PC-3 (cell line): ENCODE results near the gene ARHGAP28. TPM values are rescaled to one million over a fixed set of nuclear protein-coding genes. Genes with fewer than 3 reads are reported as not detected.

Experiments
- ATAC-seq: fragments of 200-7000 bp; cut with Tn5 transposase; 2 replicates; pipeline ENCODE4 v1.9.1; 2020; ENCODE audit warnings: mild to moderate bottlenecking, moderate library complexity
- BruUV-seq: library from RNA; stranded (reverse); fragments of 400-500 nt; replicated peaks from 2 replicates; lab custom pipeline; 2021; lab: Mats Ljungman, UMichigan
- CTCF ChIA-PET: fragments of 300-600 bp; sonication (Branson Sonifier 250); formaldehyde crosslinking; loops from one replicate; lab custom pipeline; 2022; ENCODE audit warnings: antibody characterized with exemption; lab: Charles Lee
- POLR2A ChIA-PET: fragments of 300-600 bp; sonication (Branson Sonifier 250); formaldehyde crosslinking; loops from one replicate; lab custom pipeline; 2022; ENCODE audit warnings: antibody characterized with exemption; ENCODE audit not compliant: unreplicated experiment; lab: Charles Lee
- DNase-seq: peaks from one replicate; pipeline ENCODE4 v3.0.0-alpha.2; 2015
- H2AFZ ChIP-seq: fragments of 300-600 bp; sonication (generic); 2 replicates; pipeline ENCODE4 v1.6.0; 2016; ENCODE audit warnings: antibody characterized with exemption, low read length
- H3F3A ChIP-seq: fragments of 300-600 bp; sonication (generic); one replicate; pipeline ENCODE4 v1.6.0; 2017; ENCODE audit warnings: antibody characterized with exemption, low read length, control low read depth, mild to moderate bottlenecking; ENCODE audit not compliant: unreplicated experiment
- H3K27ac ChIP-seq: fragments of 300-600 bp; sonication (generic); 2 replicates; pipeline ENCODE4 v1.5.1; 2016; ENCODE audit warnings: mild to moderate bottlenecking, low read length
- H3K27me3 ChIP-seq: fragments of 300-600 bp; sonication (generic); 2 replicates; pipeline ENCODE4 v1.6.1; 2016; ENCODE audit warnings: low read length, mixed read lengths
- H3K36me3 ChIP-seq: fragments of 300-600 bp; sonication (generic); 2 replicates; pipeline ENCODE4 v1.6.1; 2016; ENCODE audit warnings: low read depth, mixed run types, low read length, mixed read lengths
- H3K4me1 ChIP-seq: fragments of 300-600 bp; sonication (generic); 2 replicates; pipeline ENCODE4 v1.5.1; 2016; ENCODE audit warnings: low read length; ENCODE audit not compliant: insufficient read depth
- H3K4me2 ChIP-seq: fragments of 300-600 bp; sonication (generic); 2 replicates; pipeline ENCODE4 v1.6.0; 2016; ENCODE audit warnings: low read length
- H3K4me3 ChIP-seq: fragments of 300-600 bp; sonication (generic); 2 replicates; pipeline ENCODE4 v1.5.1; 2016; ENCODE audit warnings: mild to moderate bottlenecking, low read length, mixed read lengths
- H3K79me2 ChIP-seq: fragments of 300-600 bp; sonication (generic); 2 replicates; pipeline ENCODE4 v1.6.1; 2017; ENCODE audit warnings: low read length, mixed read lengths
- H3K9ac ChIP-seq: fragments of 300-600 bp; sonication (generic); 2 replicates; pipeline ENCODE4 v1.6.0; 2016; ENCODE audit warnings: mild to moderate bottlenecking, low read length
- H3K9me2 ChIP-seq: fragments of 300-600 bp; sonication (generic); replicated peaks from 2 replicates; pipeline ENCODE4 v1.6.1; 2016; ENCODE audit warnings: mixed run types, low read length, mixed read lengths
- H3K9me3 ChIP-seq: fragments of 300-600 bp; sonication (generic); 2 replicates; pipeline ENCODE4 v1.6.1; 2016; ENCODE audit warnings: low read length, mixed read lengths
- H4K20me1 ChIP-seq: fragments of 300-600 bp; sonication (generic); 2 replicates; pipeline ENCODE4 v1.6.1; 2016; ENCODE audit warnings: low read length, mixed read lengths
- CTCF ChIP-seq: fragments of 300-600 bp; sonication (generic); conservative IDR thresholded peaks from 2 replicates; pipeline ENCODE4 v1.5.1; 2017; ENCODE audit warnings: antibody characterized with exemption, low read depth, mild to moderate bottlenecking, low read length
- EZH2 ChIP-seq: fragments of 300-600 bp; sonication (generic); IDR thresholded peaks from one replicate; pipeline ENCODE4 v1.6.1; 2017; ENCODE audit warnings: antibody characterized with exemption, mild to moderate bottlenecking, low read length; ENCODE audit not compliant: unreplicated experiment
- EZH2phosphoT487 ChIP-seq: fragments of 300-600 bp; sonication (generic); IDR thresholded peaks from 2 replicates; pipeline ENCODE4 v1.6.1; 2018; ENCODE audit warnings: mild to moderate bottlenecking, antibody characterized with exemption, low read length, borderline replicate concordance
- intact Hi-C: fragments of 100-400 bp; cut with micrococcal nuclease; formaldehyde crosslinking; loops from 2 replicates; pipeline ENCODE4 v1.9.0; 2023
- total RNA-seq: library from RNA; depleted of rRNA; stranded (reverse); fragments of >200 nt; gene quantifications from 2 replicates; pipeline ENCODE4 v1.2.3, GENCODE V29; 2014

ARHGAP28 gene
- total RNA-seq, 1 experiment from 2014 or later, result 10.0 TPM

DNA sequence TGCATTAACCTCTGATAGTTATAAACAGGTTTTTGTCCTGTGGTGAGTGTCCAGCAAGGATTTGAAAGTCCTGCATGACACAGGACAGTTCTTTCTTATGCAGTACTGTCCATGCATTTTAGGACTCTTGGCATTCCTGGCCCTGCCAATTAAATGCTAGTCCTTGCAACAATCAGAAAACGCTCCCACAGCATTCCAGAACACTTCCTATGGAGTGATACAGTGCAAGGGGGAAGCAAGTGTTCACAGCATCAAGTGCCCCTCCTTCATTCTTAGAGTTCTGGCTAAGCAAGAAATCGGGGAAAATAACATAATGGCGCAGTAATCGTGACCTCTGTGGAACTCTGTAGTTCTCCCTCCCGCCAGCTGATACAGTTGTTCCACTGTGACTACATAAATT, 62.9 kb downstream of the ARHGAP28 start:
- H3K9me2 ChIP-seq, result no peaks in the 10 kb centered on the region

GRCh38 chr18:6793455-6793854, 63.9 kb downstream of the ARHGAP28 start:
- no TSS peak for BruUV-seq
- Histone ChIP-seq H3K4me2 (no peak overlapping the region), H3K27me3 (no peaks in the 10 kb centered on the region), H3K27ac (no peak overlapping the region), H3F3A (no peaks in the 10 kb centered on the region), H2AFZ (no peak overlapping the region), H3K79me2 (no peaks in the 10 kb centered on the region), H3K36me3 (no peaks in the 10 kb centered on the region), H3K4me3 (no peak overlapping the region), H3K4me1 (no peaks in the 10 kb centered on the region), H3K9me3 (no peaks in the 10 kb centered on the region), H3K9me2 (no peaks in the 10 kb centered on the region), H3K9ac (no peak overlapping the region), H4K20me1 (no peaks in the 10 kb centered on the region)
- TF ChIP-seq EZH2phosphoT487, result no peak
- no peak for TF ChIP-seq CTCF
- TF ChIP-seq EZH2, result no peak
- DNase-seq (no peak), ATAC-seq (no peak)
- CTCF ChIA-PET, result no interaction called here
- intact Hi-C loops, result no loop called here
- POLR2A ChIA-PET, result no interaction called here

More for the DNA sequence above, 62.9 kb downstream of the ARHGAP28 start:
- POLR2A ChIA-PET, result no interaction called here
- Histone ChIP-seq H2AFZ (no peak overlapping the region), H3K4me2 (no peak overlapping the region), H3K36me3 (no peaks in the 10 kb centered on the region), H4K20me1 (no peaks in the 10 kb centered on the region), H3K79me2 (no peaks in the 10 kb centered on the region), H3K27me3 (no peaks in the 10 kb centered on the region), H3K4me1 (no peaks in the 10 kb centered on the region), H3K4me3 (no peak overlapping the region), H3K9me3 (no peaks in the 10 kb centered on the region), H3F3A (no peaks in the 10 kb centered on the region), H3K9ac (no peak overlapping the region), H3K27ac (no peak overlapping the region)
- intact Hi-C loops, result no loop called here
- TF ChIP-seq EZH2phosphoT487 (no peak), CTCF (no peak), EZH2 (no peak)
- ATAC-seq, result no peak
- no TSS peak for BruUV-seq
- DNase-seq, result no peak
- CTCF ChIA-PET, result no interaction called here

GRCh38 chr18:6793986-6794385, 64.5 kb downstream of the ARHGAP28 start:
- Histone ChIP-seq H3K79me2 (no peaks in the 10 kb centered on the region), H3K27me3 (no peaks in the 10 kb centered on the region), H3K9me2 (no peaks in the 10 kb centered on the region), H4K20me1 (no peaks in the 10 kb centered on the region), H3K27ac (no peak overlapping the region), H3K9ac (no peak overlapping the region), H3K4me1 (no peaks in the 10 kb centered on the region), H3K36me3 (no peaks in the 10 kb centered on the region), H3F3A (no peaks in the 10 kb centered on the region), H3K9me3 (no peaks in the 10 kb centered on the region), H3K4me2 (no peak overlapping the region), H2AFZ (no peak overlapping the region), H3K4me3 (no peak overlapping the region)
- TF ChIP-seq CTCF, result no peak
- no peak for TF ChIP-seq EZH2phosphoT487
- no peak for TF ChIP-seq EZH2
- DNase-seq (no peak), ATAC-seq (no peak)
- no TSS peak for BruUV-seq
- CTCF ChIA-PET, result no interaction called here
- POLR2A ChIA-PET, result no interaction called here
- intact Hi-C loops, result no loop called here
